GM12892 (cell line): ENCODE measurements around the gene AGPS.

Experiments used
- DNase-seq: peaks from one replicate; pipeline ENCODE4 v3.0.0; 2011; ENCODE audit not compliant: insufficient read length
- FAIRE-seq: peaks from 2 replicates; lab custom pipeline; 2011; peaks lifted over from hg19 to GRCh38; lab: Jason Lieb, UNC
- POLR2A ChIP-seq: IDR thresholded peaks from 2 replicates; pipeline ENCODE4 v1.6.1; 2011; ENCODE audit warnings: low read depth, low read length, control low read depth
- POLR2AphosphoS5 ChIP-seq: IDR thresholded peaks from 2 replicates; pipeline ENCODE4 v1.6.1; 2011; ENCODE audit warnings: low read depth, low read length, control low read depth
- TAF1 ChIP-seq: IDR thresholded peaks from 2 replicates; pipeline ENCODE4 v1.6.1; 2011; ENCODE audit warnings: low read depth, mild to moderate bottlenecking, control low read depth, low read length, borderline replicate concordance

AGPS gene

GRCh38 chr2:177553176-177553884 is 160.8 kb downstream of the AGPS start:
- TF ChIP-seq POLR2A (no peak), TAF1 (no peak), POLR2AphosphoS5 (no peak)
- DNase-seq (no peak), FAIRE-seq (no peak)

GRCh38 chr2:177554365-177554764 is 161.8 kb downstream of the AGPS start:
- no peak for FAIRE-seq
- TF ChIP-seq POLR2AphosphoS5: no peak
- TF ChIP-seq TAF1: no peak
- no peak for TF ChIP-seq POLR2A
- DNase-seq: no peak

- DNase-seq (no peak), FAIRE-seq (no peak)
- TF ChIP-seq POLR2A (no peak), TAF1 (no peak), POLR2AphosphoS5 (no peak)
Measured at GRCh38 chr2:177556153-177556552, 163.6 kb downstream of the AGPS start.

GRCh38 chr2:177557794-177558193 is 165.2 kb downstream of the AGPS start:
- FAIRE-seq (no peak), DNase-seq (no peak)
- TF ChIP-seq POLR2A (no peak), POLR2AphosphoS5 (no peak), TAF1 (no peak)

GRCh38 chr2:177559638-177560037 is 167.1 kb downstream of the AGPS start:
- FAIRE-seq (no peak), DNase-seq (no peak)
- TF ChIP-seq POLR2AphosphoS5: no peak
- no peak for TF ChIP-seq TAF1
- TF ChIP-seq POLR2A: no peak

GRCh38 chr2:177568390-177568789 is 175.8 kb downstream of the AGPS start:
- TF ChIP-seq TAF1: no peak
- no peak for TF ChIP-seq POLR2AphosphoS5
- no peak for TF ChIP-seq POLR2A
- FAIRE-seq (no peak), DNase-seq (no peak)

- TF ChIP-seq TAF1 (no peak), POLR2AphosphoS5 (no peak), POLR2A (no peak)
- DNase-seq (no peak), FAIRE-seq (no peak)
Measured at GRCh38 chr2:177568893-177569292, 176.3 kb downstream of the AGPS start.

- FAIRE-seq (no peak), DNase-seq (no peak)
- no peak for TF ChIP-seq POLR2A
- no peak for TF ChIP-seq POLR2AphosphoS5
- no peak for TF ChIP-seq TAF1
Measured at GRCh38 chr2:177572236-177572671, 179.7 kb downstream of the AGPS start.

- TF ChIP-seq POLR2A (no peak), POLR2AphosphoS5 (no peak), TAF1 (no peak)
- DNase-seq (no peak), FAIRE-seq (no peak)
Measured at GRCh38 chr2:177573120-177573519, 180.5 kb downstream of the AGPS start.

- DNase-seq (no peak), FAIRE-seq (no peak)
- no peak for TF ChIP-seq POLR2A
- TF ChIP-seq POLR2AphosphoS5: no peak
Measured at GRCh38 chr2:177574356-177574755, 181.8 kb downstream of the AGPS start.

- FAIRE-seq (no peak), DNase-seq (no peak)
- TF ChIP-seq POLR2AphosphoS5 (no peak), POLR2A (no peak)
Measured at GRCh38 chr2:177575358-177575757, 182.8 kb downstream of the AGPS start.

GRCh38 chr2:177577075-177577474 is 184.5 kb downstream of the AGPS start:
- no peak for DNase-seq
- TF ChIP-seq POLR2AphosphoS5 (no peak), TAF1 (no peak), POLR2A (no peak)
- FAIRE-seq: no peak
